HEK293 (cell line): ENCODE results near the gene HOXA4.
A peak's percentile ranks its signal among the peaks of the same experiment; 100 is the strongest.

Experiments
- KLF1 ChIP-seq: fragments of 450-650 bp; formaldehyde crosslinking; IDR thresholded peaks from 2 replicates; pipeline ENCODE4 v1.5.1; 2016; ENCODE audit warnings: missing biosample characterization, missing genetic modification characterization
- KLF10 ChIP-seq: fragments of 450-650 bp; IDR thresholded peaks from 2 replicates; pipeline ENCODE4 v1.5.1; 2018; ENCODE audit warnings: missing biosample characterization, mild to moderate bottlenecking, missing genetic modification characterization
- REPIN1 ChIP-seq: fragments of 450-650 bp; formaldehyde crosslinking; IDR thresholded peaks from 2 replicates; pipeline ENCODE4 v1.5.1; 2017; ENCODE audit warnings: missing biosample characterization, missing genetic modification characterization, low read depth
- ZBTB1 ChIP-seq: fragments of 450-650 bp; formaldehyde crosslinking; IDR thresholded peaks from 2 replicates; pipeline ENCODE4 v1.5.1; 2016; ENCODE audit warnings: missing biosample characterization, missing genetic modification characterization
- ZEB2 ChIP-seq: fragments of 450-650 bp; formaldehyde crosslinking; IDR thresholded peaks from 2 replicates; pipeline ENCODE4 v1.5.1; 2016; ENCODE audit warnings: missing biosample characterization, missing genetic modification characterization
- ZFP37 ChIP-seq: fragments of 450-650 bp; formaldehyde crosslinking; IDR thresholded peaks from 2 replicates; pipeline ENCODE4 v1.5.1; 2016; ENCODE audit warnings: missing biosample characterization, missing genetic modification characterization
- ZNF146 ChIP-seq: fragments of 450-650 bp; formaldehyde crosslinking; IDR thresholded peaks from 2 replicates; pipeline ENCODE4 v1.5.1; 2016; ENCODE audit warnings: missing biosample characterization, missing genetic modification characterization
- ZNF157 ChIP-seq: fragments of 450-650 bp; formaldehyde crosslinking; IDR thresholded peaks from 2 replicates; pipeline ENCODE4 v1.5.1; 2016; ENCODE audit warnings: missing biosample characterization, missing genetic modification characterization
- ZNF221 ChIP-seq: fragments of 450-650 bp; formaldehyde crosslinking; IDR thresholded peaks from 2 replicates; pipeline ENCODE4 v1.5.1; 2017; ENCODE audit warnings: missing biosample characterization, missing genetic modification characterization, borderline replicate concordance
- ZNF274 ChIP-seq, 2 experiments: fragments of 200-500 bp in 1 of 2; fragments of 450-650 bp in 1 of 2; sonication (Bioruptor generic) in 1 of 2; formaldehyde crosslinking in 1 of 2; IDR thresholded peaks; 2 replicates each; pipeline versions ENCODE4 v1.5.1 to v1.6.1; 2014 to 2016; ENCODE audit warnings: borderline replicate concordance in 1 of 2, inconsistent platforms in 1 of 2, low read length in 1 of 2, missing biosample characterization in 1 of 2, missing genetic modification characterization in 1 of 2
- ZNF37A ChIP-seq: fragments of 450-650 bp; IDR thresholded peaks from 2 replicates; pipeline ENCODE4 v1.5.1; 2018; ENCODE audit warnings: missing biosample characterization, missing genetic modification characterization
- ZNF529 ChIP-seq: fragments of 450-650 bp; formaldehyde crosslinking; IDR thresholded peaks from 2 replicates; pipeline ENCODE4 v1.5.1; 2017; ENCODE audit warnings: missing genetic modification characterization, missing biosample characterization; ENCODE audit not compliant: insufficient replicate concordance
- ZNF548 ChIP-seq: fragments of 450-650 bp; formaldehyde crosslinking; IDR thresholded peaks from 2 replicates; pipeline ENCODE4 v1.5.1; 2016; ENCODE audit warnings: missing biosample characterization, missing genetic modification characterization
- ZNF549 ChIP-seq: fragments of 450-650 bp; IDR thresholded peaks from 2 replicates; pipeline ENCODE4 v1.5.1; 2018; ENCODE audit warnings: missing biosample characterization, missing genetic modification characterization, mild to moderate bottlenecking, inconsistent platforms, moderate library complexity
- ZNF658 ChIP-seq: fragments of 450-650 bp; formaldehyde crosslinking; IDR thresholded peaks from 2 replicates; pipeline ENCODE4; 2016; ENCODE audit warnings: missing biosample characterization, missing genetic modification characterization
- ZNF660 ChIP-seq: fragments of 450-650 bp; IDR thresholded peaks from 2 replicates; pipeline ENCODE4 v1.5.1; 2018; ENCODE audit warnings: missing biosample characterization, mild to moderate bottlenecking, missing genetic modification characterization
- ZNF785 ChIP-seq: fragments of 450-650 bp; formaldehyde crosslinking; IDR thresholded peaks from 2 replicates; pipeline ENCODE4 v1.5.1; 2016; ENCODE audit warnings: missing biosample characterization, missing genetic modification characterization
- ZSCAN30 ChIP-seq: fragments of 450-650 bp; IDR thresholded peaks from 2 replicates; pipeline ENCODE4 v1.5.1; 2018; ENCODE audit warnings: missing biosample characterization, mild to moderate bottlenecking, missing genetic modification characterization, moderate library complexity
- TF ChIP-seq, protein P1 (sequence below): fragments of 450-650 bp; formaldehyde crosslinking; conservative IDR thresholded peaks from 2 replicates; pipeline ENCODE4 v1.5.1; 2016; ENCODE audit warnings: low read depth, missing biosample characterization, missing genetic modification characterization
- TF ChIP-seq, protein P2 (sequence below): fragments of 450-650 bp; formaldehyde crosslinking; IDR thresholded peaks from 2 replicates; pipeline ENCODE4 v1.5.1; 2016; ENCODE audit warnings: missing biosample characterization, missing genetic modification characterization
- TF ChIP-seq, protein P3 (sequence below): fragments of 450-650 bp; formaldehyde crosslinking; IDR thresholded peaks from 2 replicates; pipeline ENCODE4 v1.5.1; 2017; ENCODE audit warnings: missing biosample characterization, missing genetic modification characterization
- TF ChIP-seq, protein P4 (sequence below): fragments of 450-650 bp; formaldehyde crosslinking; IDR thresholded peaks from 2 replicates; pipeline ENCODE4 v1.5.1; 2016; ENCODE audit warnings: missing biosample characterization, missing genetic modification characterization
- TF ChIP-seq, protein P5 (sequence below): fragments of 450-650 bp; formaldehyde crosslinking; IDR thresholded peaks from 2 replicates; pipeline ENCODE4 v1.5.1; 2017; ENCODE audit warnings: missing biosample characterization, missing genetic modification characterization
- TF ChIP-seq, protein P6 (sequence below): fragments of 450-650 bp; formaldehyde crosslinking; conservative IDR thresholded peaks from 2 replicates; pipeline ENCODE4 v1.5.1; 2016; ENCODE audit warnings: low read depth, missing biosample characterization, missing genetic modification characterization

Gene HOXA4

DNA sequence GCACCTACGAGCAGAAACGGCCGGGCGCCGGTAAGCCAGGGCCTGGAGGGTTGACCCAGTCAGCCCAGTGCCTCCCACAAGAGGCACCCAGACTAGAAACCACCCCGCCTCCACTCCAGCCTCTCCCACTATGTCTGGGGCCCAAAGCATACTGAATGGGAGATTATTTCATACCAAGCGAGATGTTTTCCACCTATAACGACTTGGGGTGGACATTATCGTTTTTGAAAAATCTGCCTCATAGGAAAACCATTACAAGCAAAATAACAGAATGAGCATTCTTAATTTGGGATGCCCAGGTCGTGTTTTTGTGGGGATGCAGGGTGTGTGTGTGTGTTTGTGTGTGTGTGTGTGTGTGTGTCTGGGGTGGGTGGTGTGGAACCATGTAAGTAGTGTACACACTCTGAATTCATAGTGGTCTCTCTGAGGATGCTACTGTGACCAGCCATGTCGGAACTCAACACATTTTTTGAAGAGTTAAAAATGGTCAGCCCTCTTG is 15.4 kb upstream of the HOXA4 start (continued):
- TF ChIP-seq, protein P1, sequence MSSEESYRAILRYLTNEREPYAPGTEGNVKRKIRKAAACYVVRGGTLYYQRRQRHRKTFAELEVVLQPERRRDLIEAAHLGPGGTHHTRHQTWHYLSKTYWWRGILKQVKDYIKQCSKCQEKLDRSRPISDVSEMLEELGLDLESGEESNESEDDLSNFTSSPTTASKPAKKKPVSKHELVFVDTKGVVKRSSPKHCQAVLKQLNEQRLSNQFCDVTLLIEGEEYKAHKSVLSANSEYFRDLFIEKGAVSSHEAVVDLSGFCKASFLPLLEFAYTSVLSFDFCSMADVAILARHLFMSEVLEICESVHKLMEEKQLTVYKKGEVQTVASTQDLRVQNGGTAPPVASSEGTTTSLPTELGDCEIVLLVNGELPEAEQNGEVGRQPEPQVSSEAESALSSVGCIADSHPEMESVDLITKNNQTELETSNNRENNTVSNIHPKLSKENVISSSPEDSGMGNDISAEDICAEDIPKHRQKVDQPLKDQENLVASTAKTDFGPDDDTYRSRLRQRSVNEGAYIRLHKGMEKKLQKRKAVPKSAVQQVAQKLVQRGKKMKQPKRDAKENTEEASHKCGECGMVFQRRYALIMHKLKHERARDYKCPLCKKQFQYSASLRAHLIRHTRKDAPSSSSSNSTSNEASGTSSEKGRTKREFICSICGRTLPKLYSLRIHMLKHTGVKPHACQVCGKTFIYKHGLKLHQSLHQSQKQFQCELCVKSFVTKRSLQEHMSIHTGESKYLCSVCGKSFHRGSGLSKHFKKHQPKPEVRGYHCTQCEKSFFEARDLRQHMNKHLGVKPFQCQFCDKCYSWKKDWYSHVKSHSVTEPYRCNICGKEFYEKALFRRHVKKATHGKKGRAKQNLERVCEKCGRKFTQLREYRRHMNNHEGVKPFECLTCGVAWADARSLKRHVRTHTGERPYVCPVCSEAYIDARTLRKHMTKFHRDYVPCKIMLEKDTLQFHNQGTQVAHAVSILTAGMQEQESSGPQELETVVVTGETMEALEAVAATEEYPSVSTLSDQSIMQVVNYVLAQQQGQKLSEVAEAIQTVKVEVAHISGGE: no peak
- no peak for TF ChIP-seq ZBTB1 (tag by site-specific recombination)
- TF ChIP-seq, protein P2, sequence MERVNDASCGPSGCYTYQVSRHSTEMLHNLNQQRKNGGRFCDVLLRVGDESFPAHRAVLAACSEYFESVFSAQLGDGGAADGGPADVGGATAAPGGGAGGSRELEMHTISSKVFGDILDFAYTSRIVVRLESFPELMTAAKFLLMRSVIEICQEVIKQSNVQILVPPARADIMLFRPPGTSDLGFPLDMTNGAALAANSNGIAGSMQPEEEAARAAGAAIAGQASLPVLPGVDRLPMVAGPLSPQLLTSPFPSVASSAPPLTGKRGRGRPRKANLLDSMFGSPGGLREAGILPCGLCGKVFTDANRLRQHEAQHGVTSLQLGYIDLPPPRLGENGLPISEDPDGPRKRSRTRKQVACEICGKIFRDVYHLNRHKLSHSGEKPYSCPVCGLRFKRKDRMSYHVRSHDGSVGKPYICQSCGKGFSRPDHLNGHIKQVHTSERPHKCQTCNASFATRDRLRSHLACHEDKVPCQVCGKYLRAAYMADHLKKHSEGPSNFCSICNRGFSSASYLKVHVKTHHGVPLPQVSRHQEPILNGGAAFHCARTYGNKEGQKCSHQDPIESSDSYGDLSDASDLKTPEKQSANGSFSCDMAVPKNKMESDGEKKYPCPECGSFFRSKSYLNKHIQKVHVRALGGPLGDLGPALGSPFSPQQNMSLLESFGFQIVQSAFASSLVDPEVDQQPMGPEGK (tag by site-specific recombination): no peak
- TF ChIP-seq, protein P3, sequence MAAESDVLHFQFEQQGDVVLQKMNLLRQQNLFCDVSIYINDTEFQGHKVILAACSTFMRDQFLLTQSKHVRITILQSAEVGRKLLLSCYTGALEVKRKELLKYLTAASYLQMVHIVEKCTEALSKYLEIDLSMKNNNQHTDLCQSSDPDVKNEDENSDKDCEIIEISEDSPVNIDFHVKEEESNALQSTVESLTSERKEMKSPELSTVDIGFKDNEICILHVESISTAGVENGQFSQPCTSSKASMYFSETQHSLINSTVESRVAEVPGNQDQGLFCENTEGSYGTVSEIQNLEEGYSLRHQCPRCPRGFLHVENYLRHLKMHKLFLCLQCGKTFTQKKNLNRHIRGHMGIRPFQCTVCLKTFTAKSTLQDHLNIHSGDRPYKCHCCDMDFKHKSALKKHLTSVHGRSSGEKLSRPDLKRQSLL (tag by site-specific recombination): no peak
- TF ChIP-seq ZNF549: no peak
- no peak for TF ChIP-seq REPIN1 (tag by site-specific recombination)
- TF ChIP-seq ZNF660 (tag by site-specific recombination): no peak
- no peak for TF ChIP-seq ZNF146 (tag by site-specific recombination)
- no peak for TF ChIP-seq ZNF548 (tag by site-specific recombination)
- TF ChIP-seq ZNF37A (tag by site-specific recombination): no peak
- no peak for TF ChIP-seq ZSCAN30 (tag by site-specific recombination)
- TF ChIP-seq, protein P4, sequence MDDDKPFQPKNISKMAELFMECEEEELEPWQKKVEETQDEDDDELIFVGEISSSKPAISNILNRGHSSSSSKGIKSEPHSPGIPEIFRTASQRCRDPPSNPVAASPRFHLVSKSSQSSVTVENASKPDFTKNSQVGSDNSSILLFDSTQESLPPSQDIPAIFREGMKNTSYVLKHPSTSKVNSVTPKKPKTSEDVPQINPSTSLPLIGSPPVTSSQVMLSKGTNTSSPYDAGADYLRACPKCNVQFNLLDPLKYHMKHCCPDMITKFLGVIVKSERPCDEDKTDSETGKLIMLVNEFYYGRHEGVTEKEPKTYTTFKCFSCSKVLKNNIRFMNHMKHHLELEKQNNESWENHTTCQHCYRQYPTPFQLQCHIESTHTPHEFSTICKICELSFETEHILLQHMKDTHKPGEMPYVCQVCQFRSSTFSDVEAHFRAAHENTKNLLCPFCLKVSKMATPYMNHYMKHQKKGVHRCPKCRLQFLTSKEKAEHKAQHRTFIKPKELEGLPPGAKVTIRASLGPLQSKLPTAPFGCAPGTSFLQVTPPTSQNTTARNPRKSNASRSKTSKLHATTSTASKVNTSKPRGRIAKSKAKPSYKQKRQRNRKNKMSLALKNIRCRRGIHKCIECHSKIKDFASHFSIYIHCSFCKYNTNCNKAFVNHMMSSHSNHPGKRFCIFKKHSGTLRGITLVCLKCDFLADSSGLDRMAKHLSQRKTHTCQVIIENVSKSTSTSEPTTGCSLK (tag by site-specific recombination): no peak
- TF ChIP-seq, protein P5, sequence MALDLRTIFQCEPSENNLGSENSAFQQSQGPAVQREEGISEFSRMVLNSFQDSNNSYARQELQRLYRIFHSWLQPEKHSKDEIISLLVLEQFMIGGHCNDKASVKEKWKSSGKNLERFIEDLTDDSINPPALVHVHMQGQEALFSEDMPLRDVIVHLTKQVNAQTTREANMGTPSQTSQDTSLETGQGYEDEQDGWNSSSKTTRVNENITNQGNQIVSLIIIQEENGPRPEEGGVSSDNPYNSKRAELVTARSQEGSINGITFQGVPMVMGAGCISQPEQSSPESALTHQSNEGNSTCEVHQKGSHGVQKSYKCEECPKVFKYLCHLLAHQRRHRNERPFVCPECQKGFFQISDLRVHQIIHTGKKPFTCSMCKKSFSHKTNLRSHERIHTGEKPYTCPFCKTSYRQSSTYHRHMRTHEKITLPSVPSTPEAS (tag by site-specific recombination): peak; percentile 89
- no peak for TF ChIP-seq ZNF274 (IDR thresholded peaks at IDR 0.05; ENCODE audit: low read length)
- no peak for TF ChIP-seq ZNF274 (tag by site-specific recombination; IDR thresholded peaks at IDR 0.05; ENCODE audit: borderline replicate concordance)
- TF ChIP-seq KLF1: no peak
- TF ChIP-seq ZNF529: no peak
- TF ChIP-seq ZNF658: no peak
- TF ChIP-seq ZFP37 (tag by site-specific recombination): no peak
- no peak for TF ChIP-seq ZEB2 (tag by site-specific recombination)
- TF ChIP-seq ZNF221 (tag by site-specific recombination): no peak
- TF ChIP-seq ZNF785 (tag by site-specific recombination): no peak
- TF ChIP-seq KLF10: no peak
- no peak for TF ChIP-seq ZNF157
- TF ChIP-seq, protein P6, sequence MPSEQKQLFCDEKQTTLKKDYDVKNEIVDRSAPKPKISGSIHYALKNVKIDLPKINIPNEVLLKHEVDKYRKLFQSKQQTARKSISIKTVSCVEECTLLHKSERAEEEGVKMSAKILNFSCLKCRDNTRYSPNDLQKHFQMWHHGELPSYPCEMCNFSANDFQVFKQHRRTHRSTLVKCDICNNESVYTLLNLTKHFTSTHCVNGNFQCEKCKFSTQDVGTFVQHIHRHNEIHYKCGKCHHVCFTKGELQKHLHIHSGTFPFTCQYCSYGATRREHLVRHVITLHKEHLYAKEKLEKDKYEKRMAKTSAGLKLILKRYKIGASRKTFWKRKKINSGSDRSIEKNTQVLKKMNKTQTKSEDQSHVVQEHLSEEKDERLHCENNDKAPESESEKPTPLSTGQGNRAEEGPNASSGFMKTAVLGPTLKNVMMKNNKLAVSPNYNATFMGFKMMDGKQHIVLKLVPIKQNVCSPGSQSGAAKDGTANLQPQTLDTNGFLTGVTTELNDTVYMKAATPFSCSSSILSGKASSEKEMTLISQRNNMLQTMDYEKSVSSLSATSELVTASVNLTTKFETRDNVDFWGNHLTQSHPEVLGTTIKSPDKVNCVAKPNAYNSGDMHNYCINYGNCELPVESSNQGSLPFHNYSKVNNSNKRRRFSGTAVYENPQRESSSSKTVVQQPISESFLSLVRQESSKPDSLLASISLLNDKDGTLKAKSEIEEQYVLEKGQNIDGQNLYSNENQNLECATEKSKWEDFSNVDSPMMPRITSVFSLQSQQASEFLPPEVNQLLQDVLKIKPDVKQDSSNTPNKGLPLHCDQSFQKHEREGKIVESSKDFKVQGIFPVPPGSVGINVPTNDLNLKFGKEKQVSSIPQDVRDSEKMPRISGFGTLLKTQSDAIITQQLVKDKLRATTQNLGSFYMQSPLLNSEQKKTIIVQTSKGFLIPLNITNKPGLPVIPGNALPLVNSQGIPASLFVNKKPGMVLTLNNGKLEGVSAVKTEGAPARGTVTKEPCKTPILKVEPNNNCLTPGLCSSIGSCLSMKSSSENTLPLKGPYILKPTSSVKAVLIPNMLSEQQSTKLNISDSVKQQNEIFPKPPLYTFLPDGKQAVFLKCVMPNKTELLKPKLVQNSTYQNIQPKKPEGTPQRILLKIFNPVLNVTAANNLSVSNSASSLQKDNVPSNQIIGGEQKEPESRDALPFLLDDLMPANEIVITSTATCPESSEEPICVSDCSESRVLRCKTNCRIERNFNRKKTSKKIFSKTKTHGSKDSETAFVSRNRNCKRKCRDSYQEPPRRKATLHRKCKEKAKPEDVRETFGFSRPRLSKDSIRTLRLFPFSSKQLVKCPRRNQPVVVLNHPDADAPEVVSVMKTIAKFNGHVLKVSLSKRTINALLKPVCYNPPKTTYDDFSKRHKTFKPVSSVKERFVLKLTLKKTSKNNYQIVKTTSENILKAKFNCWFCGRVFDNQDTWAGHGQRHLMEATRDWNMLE: no peak
